Panc1 (cell line): ENCODE results near the gene MEIOSIN. TPM values are rescaled to one million over a fixed set of nuclear protein-coding genes. Genes with fewer than 3 reads are reported as not detected.

ENCODE experiments used
- ATAC-seq: fragments of 200-7000 bp; cut with Tn5 transposase; 2 replicates; pipeline ENCODE4 v1.9.1; 2020; ENCODE audit warnings: mild to moderate bottlenecking, moderate library complexity
- BruUV-seq: library from RNA; stranded (reverse); fragments of 400-500 nt; replicated peaks from 2 replicates; lab custom pipeline; 2021; lab: Mats Ljungman, UMichigan
- CTCF ChIA-PET: fragments of 300-600 bp; sonication (Branson Sonifier 250); formaldehyde crosslinking; loops from one replicate; lab custom pipeline; 2022; ENCODE audit warnings: antibody characterized with exemption; lab: Charles Lee
- POLR2A ChIA-PET: fragments of 300-600 bp; sonication (Branson Sonifier 250); formaldehyde crosslinking; loops from one replicate; lab custom pipeline; 2022; ENCODE audit warnings: antibody characterized with exemption; lab: Charles Lee
- DNase-seq: peaks from one replicate; pipeline ENCODE4 v3.0.0-alpha.2; 2010; ENCODE audit warnings: low read depth, low spot score
- H3K27ac ChIP-seq: 2 replicates; pipeline ENCODE4 v1.5.1; 2011; ENCODE audit warnings: mild to moderate bottlenecking, low read length, inconsistent platforms
- H3K27me3 ChIP-seq: fragments of 200-500 bp; sonication (Bioruptor generic); 2 replicates; pipeline ENCODE4 v1.6.0; 2014; ENCODE audit warnings: low read length, inconsistent platforms; ENCODE audit not compliant: control insufficient read depth, insufficient read depth
- H3K36me3 ChIP-seq: fragments of 200-500 bp; sonication (Bioruptor generic); 2 replicates; pipeline ENCODE4 v1.5.1; 2014; ENCODE audit warnings: inconsistent platforms, mild to moderate bottlenecking, low read length, moderate library complexity; ENCODE audit not compliant: control insufficient read depth, insufficient read depth
- H3K4me1 ChIP-seq: 2 replicates; pipeline ENCODE4 v1.5.1; 2011; ENCODE audit warnings: inconsistent platforms, mild to moderate bottlenecking, low read length, moderate library complexity; ENCODE audit not compliant: control insufficient read depth, insufficient read depth
- H3K4me3 ChIP-seq, 2 experiments: 2 replicates each; pipeline ENCODE4 v1.5.1; 2011 to 2012; ENCODE audit warnings: low read depth in 2 of 2, low read length in 2 of 2, mild to moderate bottlenecking in 2 of 2, inconsistent platforms in 1 of 2, moderate library complexity in 1 of 2
- H3K9me3 ChIP-seq: fragments of 200-500 bp; sonication (Bioruptor generic); 2 replicates; pipeline ENCODE4 v1.5.1; 2014; ENCODE audit warnings: low read depth, mild to moderate bottlenecking, inconsistent platforms, low read length, moderate library complexity; ENCODE audit not compliant: control insufficient read depth, insufficient read depth
- POLR2AphosphoS5 ChIP-seq: IDR thresholded peaks from 2 replicates; pipeline ENCODE4 v1.6.1; 2012; ENCODE audit warnings: mild to moderate bottlenecking, low read depth, low read length, moderate library complexity
- SIN3A ChIP-seq: IDR thresholded peaks from 2 replicates; pipeline ENCODE4 v1.6.1; 2012; ENCODE audit warnings: low read depth, mild to moderate bottlenecking, low read length, moderate library complexity, borderline replicate concordance; ENCODE audit not compliant: insufficient read depth
- TCF7L2 ChIP-seq: IDR thresholded peaks from 2 replicates; pipeline ENCODE4 v1.6.1; 2011; ENCODE audit warnings: mild to moderate bottlenecking, low read depth, low read length, inconsistent platforms
- in situ Hi-C: cut with HindIII; loops from 2 replicates; pipeline ENCODE4 v1.10.0; 2016; ENCODE audit warnings: low sequenced_read_pairs, low pct_unique_long_range_greater_than_20kb
- intact Hi-C: fragments of 100-400 bp; cut with micrococcal nuclease; formaldehyde crosslinking; loops from one replicate; pipeline ENCODE4 v1.10.0; 2022; ENCODE audit not compliant: unreplicated experiment
- total RNA-seq: library from RNA; stranded (reverse); gene quantifications from one replicate; pipeline ENCODE4 v1.2.1, GENCODE V29; 2021; ENCODE audit not compliant: unreplicated experiment
- TF ChIP-seq, protein P1 (sequence below): fragments of 450-650 bp; IDR thresholded peaks from 2 replicates; pipeline ENCODE4 v1.5.1; 2017; ENCODE audit warnings: mild to moderate bottlenecking
- TF ChIP-seq, protein P2 (sequence below), 2 experiments: IDR thresholded peaks; 2 replicates each; pipeline ENCODE4 v1.6.1; 2011 to 2012; ENCODE audit warnings: low read depth in 2 of 2, control low read depth in 1 of 2, low read length in 1 of 2, mild to moderate bottlenecking in 1 of 2, moderate library complexity in 1 of 2; ENCODE audit not compliant: insufficient read depth in 1 of 2

Gene MEIOSIN
- total RNA-seq, 1 experiment from 2014 or later = not detected

DNA sequence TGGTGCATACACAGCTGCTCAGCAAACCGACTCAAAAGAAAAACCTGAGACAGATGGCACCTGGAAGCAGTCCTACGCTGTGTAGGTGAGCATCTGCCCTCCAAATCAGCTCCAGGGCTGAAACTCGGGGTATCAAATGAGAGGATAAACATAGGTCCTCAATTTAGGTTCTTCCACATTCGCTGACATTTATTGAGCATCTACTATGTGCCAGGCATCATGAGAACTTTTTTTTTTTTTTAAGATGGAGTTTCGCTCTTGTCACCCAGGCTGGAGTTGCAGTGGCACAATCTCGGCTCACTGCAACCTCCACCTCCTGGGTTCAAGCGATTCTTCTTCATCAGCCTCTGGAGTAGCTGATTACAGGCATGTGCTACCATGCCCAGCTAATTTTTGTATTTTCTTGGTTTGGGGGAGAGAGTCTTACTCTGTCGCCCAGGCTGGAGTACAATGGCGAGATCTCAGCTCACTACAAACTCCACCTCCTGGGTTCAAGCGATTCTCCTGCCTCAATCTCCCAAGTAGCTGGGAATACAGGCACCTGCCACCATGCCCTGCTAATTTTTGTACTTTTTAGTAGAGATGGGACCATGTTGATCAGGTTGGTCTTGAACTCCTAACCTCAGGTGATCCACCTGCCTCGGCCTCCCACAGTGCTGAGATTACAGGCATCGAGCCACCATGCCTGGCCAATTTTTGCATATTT is 27.4 kb upstream of the MEIOSIN start:
- H3K4me3 ChIP-seq = no peak overlapping the region
- H3K27me3 ChIP-seq = no peaks in the 10 kb centered on the region
- TF ChIP-seq, protein P1, sequence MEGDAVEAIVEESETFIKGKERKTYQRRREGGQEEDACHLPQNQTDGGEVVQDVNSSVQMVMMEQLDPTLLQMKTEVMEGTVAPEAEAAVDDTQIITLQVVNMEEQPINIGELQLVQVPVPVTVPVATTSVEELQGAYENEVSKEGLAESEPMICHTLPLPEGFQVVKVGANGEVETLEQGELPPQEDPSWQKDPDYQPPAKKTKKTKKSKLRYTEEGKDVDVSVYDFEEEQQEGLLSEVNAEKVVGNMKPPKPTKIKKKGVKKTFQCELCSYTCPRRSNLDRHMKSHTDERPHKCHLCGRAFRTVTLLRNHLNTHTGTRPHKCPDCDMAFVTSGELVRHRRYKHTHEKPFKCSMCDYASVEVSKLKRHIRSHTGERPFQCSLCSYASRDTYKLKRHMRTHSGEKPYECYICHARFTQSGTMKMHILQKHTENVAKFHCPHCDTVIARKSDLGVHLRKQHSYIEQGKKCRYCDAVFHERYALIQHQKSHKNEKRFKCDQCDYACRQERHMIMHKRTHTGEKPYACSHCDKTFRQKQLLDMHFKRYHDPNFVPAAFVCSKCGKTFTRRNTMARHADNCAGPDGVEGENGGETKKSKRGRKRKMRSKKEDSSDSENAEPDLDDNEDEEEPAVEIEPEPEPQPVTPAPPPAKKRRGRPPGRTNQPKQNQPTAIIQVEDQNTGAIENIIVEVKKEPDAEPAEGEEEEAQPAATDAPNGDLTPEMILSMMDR = no peak
- TF ChIP-seq POLR2AphosphoS5 (no peak), TCF7L2 (no peak), SIN3A (no peak)
- TF ChIP-seq, protein P2, sequence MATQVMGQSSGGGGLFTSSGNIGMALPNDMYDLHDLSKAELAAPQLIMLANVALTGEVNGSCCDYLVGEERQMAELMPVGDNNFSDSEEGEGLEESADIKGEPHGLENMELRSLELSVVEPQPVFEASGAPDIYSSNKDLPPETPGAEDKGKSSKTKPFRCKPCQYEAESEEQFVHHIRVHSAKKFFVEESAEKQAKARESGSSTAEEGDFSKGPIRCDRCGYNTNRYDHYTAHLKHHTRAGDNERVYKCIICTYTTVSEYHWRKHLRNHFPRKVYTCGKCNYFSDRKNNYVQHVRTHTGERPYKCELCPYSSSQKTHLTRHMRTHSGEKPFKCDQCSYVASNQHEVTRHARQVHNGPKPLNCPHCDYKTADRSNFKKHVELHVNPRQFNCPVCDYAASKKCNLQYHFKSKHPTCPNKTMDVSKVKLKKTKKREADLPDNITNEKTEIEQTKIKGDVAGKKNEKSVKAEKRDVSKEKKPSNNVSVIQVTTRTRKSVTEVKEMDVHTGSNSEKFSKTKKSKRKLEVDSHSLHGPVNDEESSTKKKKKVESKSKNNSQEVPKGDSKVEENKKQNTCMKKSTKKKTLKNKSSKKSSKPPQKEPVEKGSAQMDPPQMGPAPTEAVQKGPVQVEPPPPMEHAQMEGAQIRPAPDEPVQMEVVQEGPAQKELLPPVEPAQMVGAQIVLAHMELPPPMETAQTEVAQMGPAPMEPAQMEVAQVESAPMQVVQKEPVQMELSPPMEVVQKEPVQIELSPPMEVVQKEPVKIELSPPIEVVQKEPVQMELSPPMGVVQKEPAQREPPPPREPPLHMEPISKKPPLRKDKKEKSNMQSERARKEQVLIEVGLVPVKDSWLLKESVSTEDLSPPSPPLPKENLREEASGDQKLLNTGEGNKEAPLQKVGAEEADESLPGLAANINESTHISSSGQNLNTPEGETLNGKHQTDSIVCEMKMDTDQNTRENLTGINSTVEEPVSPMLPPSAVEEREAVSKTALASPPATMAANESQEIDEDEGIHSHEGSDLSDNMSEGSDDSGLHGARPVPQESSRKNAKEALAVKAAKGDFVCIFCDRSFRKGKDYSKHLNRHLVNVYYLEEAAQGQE (IDR thresholded peaks at IDR 0.05; ENCODE audit: insufficient read depth in 1 of 2, low read depth in 2 of 2, low read length in 1 of 2) = no peak
- no peaks in the 10 kb centered on the region for H3K9me3 ChIP-seq
- ATAC-seq (no peak), DNase-seq (no peak)
- H3K4me1 ChIP-seq = no peaks in the 10 kb centered on the region; the same call in 1 of the 2 replicates
- no peak overlapping the region for H3K27ac ChIP-seq
- intact Hi-C loops = loop anchor here (10.0 kb wide), 1 partner anchor 59 kb away; the partner anchor contains the start of gene SIX5
- POLR2A ChIA-PET = interaction anchor here (0.5 kb wide), 1 partner anchor 63 kb away, joined by 7 read pairs; the partner anchor contains the start of gene SIX5
- CTCF ChIA-PET = no interaction called here
- in situ Hi-C loops = no loop called here
- H3K36me3 ChIP-seq = no peaks in the 10 kb centered on the region
- BruUV-seq = no TSS peak

DNA sequence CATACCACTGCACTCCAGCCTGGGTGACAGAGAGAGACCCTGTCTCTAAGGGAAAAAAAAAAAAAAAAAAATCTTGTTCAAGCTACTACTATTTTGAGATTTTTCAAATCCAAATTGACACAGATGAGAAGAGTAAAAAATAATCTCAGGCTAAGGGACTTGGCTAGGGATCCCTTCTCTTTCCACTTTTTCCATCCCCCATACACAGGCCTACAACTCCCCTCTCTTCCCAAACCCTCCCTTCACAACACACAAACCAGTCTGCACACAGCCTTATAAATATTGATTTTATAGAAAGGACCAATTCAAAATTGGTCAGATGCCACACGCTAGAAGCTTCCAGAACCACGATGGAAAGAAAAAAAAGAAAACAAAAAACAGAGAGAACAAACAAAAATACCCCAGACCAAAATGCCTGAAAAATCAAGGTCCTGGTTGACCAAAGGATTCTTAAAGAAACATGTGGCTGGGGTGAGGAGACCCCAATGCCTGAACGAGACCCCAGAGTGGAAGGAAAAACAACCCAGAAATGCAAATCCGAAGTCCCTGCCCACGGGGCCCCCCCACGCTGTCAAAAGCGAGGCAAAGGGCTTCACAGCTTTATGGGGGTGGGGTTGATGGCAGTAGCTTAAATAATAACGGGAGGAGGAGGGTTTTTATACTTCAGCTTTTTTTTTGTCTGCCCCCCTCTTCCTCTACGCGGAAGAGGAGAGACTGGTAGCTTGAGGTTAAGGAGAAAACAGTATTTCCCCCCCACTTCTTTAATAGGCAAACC is 22.7 kb upstream of the MEIOSIN start:
- ATAC-seq = no peak

More for the DNA sequence above, 22.7 kb upstream of the MEIOSIN start:
- Histone ChIP-seq H3K4me1 (no peaks in the 10 kb centered on the region; the same call in 1 of the 2 replicates), H3K27me3 (no peaks in the 10 kb centered on the region), H3K4me3 (no peak overlapping the region), H3K9me3 (no peaks in the 10 kb centered on the region), H3K36me3 (no peaks in the 10 kb centered on the region), H3K27ac (no peak overlapping the region)
- POLR2A ChIA-PET = interaction anchor here (0.6 to 0.7 kb wide), 2 partner anchors 16 to 756 kb away, joined by 4 to 8 read pairs; no protein-coding TSS in a partner anchor
- in situ Hi-C loops (no loop called here), intact Hi-C loops (no loop called here)
- BruUV-seq = no TSS peak
- CTCF ChIA-PET = interaction anchor here (0.7 kb wide), 1 partner anchor 113 kb away, joined by 8 read pairs; no protein-coding TSS in a partner anchor
- DNase-seq = no peak
- TF ChIP-seq, protein P1 = no peak
- TF ChIP-seq SIN3A = no peak
